GM18517 (cell line): ENCODE results near the gene AKAP13.
"Not testable (repeated sequence)": the region's sequence is repeated elsewhere in the genome, so short reads cannot be mapped to it uniquely, and the experiment has no call there.

Experiments used
- ATAC-seq: cut with Tn5 transposase; IDR thresholded peaks from one replicate; pipeline ENCODE4 v1.9.1; 2021; ENCODE audit warnings: mild to moderate bottlenecking, moderate library complexity; ENCODE audit not compliant: unreplicated experiment

Gene AKAP13, protein sequence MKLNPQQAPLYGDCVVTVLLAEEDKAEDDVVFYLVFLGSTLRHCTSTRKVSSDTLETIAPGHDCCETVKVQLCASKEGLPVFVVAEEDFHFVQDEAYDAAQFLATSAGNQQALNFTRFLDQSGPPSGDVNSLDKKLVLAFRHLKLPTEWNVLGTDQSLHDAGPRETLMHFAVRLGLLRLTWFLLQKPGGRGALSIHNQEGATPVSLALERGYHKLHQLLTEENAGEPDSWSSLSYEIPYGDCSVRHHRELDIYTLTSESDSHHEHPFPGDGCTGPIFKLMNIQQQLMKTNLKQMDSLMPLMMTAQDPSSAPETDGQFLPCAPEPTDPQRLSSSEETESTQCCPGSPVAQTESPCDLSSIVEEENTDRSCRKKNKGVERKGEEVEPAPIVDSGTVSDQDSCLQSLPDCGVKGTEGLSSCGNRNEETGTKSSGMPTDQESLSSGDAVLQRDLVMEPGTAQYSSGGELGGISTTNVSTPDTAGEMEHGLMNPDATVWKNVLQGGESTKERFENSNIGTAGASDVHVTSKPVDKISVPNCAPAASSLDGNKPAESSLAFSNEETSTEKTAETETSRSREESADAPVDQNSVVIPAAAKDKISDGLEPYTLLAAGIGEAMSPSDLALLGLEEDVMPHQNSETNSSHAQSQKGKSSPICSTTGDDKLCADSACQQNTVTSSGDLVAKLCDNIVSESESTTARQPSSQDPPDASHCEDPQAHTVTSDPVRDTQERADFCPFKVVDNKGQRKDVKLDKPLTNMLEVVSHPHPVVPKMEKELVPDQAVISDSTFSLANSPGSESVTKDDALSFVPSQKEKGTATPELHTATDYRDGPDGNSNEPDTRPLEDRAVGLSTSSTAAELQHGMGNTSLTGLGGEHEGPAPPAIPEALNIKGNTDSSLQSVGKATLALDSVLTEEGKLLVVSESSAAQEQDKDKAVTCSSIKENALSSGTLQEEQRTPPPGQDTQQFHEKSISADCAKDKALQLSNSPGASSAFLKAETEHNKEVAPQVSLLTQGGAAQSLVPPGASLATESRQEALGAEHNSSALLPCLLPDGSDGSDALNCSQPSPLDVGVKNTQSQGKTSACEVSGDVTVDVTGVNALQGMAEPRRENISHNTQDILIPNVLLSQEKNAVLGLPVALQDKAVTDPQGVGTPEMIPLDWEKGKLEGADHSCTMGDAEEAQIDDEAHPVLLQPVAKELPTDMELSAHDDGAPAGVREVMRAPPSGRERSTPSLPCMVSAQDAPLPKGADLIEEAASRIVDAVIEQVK (N-terminal part only)

DNA sequence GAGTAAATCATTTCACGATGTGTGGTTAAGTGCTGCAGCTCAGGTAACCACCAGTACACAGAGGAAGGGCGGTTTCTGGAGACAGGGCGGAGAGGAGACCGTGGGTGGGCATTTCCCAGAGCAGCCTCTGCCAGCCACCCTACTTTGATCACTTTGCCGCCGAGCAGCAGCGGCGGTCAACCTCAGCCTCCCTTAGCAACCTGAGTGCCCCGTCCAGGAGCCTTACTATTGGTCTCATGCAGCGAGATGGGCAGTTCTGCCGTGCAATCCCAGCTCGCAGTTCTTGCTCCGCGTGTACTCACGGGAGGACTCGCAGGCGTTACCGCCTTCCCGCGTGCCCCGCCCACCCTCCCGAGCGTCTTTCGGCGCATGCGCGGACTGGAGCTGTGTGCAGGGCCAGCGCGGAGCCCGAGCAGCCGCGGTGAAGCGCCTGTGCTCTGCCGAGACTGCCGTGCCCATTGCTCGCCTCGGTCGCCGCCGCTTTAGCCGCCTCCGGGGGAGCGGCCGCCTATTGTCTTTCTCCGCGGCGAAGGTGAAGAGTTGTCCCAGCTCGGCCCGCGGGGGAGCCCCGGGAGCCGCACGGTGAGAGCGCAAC is at the start of gene AKAP13:
Gene AKAP13 (plus strand): TSS at position 387 of the 595 bp plus-strand sequence. CDS start 105,118 bp downstream, outside the sequence.
- ATAC-seq: peak; percentile 84

DNA sequence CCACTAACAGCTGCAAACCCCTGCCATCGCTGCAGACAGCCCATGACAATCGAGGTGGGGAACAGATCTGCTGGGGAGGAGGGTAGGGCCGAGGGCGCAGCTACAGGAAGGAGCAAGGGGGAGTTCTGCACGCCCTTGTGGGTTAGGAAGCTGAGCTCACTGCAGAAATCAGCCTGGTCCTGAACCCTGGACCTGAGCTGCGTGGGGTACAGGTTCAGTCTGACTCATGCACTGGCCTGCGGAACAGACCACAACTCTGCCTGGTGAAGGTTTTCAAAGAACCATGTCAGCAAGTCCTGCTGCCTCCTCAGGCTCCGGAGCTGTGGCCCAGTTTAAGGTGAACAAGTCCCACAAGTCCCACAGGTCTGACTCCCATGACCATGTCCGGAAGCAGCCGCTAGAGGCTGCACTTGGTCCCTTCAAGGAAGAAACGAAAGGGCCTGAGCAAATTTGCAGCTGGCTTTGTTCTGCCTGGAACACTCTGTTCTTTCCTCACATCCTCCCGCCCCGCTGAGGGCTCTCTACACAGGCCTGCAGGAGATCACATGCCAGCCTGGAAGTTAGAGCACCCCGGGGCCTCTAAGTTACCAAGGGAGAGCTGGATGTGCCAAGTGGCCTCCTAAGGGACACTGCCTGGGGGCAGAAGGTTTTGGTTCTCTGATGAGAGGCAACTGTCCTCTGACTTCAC is 49.4 kb upstream of the AKAP13 start:
- ATAC-seq: peak; percentile 67

DNA sequence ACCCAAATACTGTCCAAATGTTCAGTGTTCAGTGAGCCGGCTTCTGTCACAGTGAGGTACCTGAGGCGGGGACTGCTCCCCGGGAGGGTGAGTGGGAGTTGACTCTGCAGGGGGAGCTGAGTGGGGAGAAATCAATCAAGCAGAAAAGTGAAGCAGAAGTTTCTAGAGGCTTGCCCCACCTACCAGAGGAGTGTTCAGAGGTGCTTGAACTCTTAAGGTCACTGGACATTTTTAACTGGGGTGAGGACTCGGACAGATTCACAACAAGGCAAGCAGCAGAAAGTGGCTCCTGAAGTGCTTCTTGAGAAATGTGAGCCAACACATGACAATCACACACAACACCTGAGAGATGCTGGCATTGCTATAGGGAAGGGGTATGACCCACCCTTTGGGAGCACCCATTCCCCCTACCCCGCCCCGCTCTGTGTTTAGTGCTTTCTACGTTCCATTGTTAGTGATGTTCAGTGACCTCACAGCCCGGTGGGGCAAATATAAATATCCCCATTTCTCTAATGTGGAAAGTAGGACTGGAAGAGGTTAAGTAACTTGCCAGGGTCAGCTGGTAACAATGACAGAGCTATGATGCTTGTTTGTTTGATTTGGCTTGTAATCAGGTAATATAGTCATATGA is 48.6 kb upstream of the AKAP13 start:
- peak; percentile 1 for ATAC-seq

DNA sequence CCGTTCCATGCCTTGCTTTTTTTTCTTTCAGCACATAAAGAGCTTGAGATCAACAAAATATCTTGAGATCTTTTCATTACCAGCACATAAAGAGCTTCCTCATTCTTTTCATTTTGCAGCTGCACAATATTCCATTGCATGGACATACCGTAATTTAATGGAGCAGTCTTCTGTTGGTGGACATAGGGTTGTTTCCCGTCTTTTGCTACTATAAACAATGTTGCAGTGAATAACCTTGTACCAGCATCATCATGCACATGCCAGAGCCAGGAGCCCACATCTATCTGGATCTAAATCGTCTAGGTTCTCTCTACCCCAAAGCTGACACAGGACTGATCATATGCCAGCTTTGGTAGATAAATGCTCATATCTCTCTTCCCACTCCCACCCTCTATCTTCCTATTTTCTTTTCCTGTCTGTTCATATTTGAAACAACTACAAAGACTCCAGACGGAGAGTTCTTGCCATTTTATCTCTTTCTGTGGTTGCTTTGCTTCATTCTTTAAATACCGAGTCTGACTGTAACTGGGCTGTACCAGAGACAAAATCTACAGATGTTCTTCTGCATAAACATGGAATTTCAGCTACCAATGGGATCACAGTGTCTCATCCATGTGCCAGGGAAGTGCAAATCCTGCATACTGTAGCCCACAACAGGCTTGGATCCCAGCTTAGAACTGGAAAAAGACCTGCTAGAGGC is 47.1 kb upstream of the AKAP13 start:
- ATAC-seq: no peak

DNA sequence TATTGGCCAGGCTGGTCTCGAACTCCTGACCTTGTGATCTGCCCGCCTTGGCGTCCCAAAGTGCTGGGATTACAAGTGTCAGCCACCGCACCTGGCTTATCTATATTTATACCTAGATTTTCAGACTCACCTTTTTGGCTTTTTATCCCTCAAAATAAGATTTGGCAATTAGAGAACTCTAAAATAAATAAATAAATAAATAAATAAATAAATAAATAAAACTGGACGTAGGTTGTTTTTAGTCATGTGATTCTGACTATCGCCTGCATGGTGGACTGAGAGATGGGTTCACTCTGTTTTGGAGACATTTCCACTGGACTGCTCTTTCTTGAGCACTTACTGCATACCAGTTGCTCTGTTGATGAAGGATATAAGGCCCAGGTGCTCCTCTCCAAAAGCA is 46.2 kb upstream of the AKAP13 start:
- no peak for ATAC-seq

DNA sequence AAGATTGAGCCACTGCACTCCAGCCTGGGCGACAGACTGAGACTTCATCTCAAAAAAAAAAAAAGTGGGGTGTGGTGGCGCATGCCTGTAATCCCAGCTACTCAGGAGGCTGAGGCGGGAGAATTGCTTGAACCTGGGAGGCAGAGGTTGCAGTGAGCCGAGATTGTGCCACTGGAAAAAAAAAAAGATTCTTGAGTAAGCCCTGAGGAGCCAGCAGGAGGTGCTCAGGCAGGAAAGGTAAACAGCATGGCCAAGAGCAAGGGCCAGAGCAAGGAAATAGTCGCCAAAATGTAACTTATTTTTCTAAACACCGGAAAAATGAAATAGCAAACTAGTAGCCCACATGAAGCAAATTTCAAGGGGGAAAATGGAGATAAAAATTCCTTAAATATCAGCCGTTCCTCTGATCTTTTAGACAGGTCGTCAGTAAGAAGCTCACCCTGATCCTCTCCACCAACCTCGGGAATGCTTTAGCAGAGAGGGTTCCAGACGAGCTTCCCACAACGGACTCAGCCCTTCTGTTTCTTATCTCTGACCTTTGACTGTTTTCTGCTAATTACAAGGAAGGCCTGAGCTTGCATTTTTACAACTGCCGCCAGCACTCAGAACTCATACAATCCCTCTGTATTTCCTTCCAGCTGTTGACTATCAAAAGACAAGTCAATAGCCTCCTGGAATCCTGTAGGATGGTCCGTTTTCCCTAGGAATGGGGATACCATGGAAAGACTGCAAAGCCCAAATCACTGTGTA is 45.0 kb upstream of the AKAP13 start:
- no peak for ATAC-seq

DNA sequence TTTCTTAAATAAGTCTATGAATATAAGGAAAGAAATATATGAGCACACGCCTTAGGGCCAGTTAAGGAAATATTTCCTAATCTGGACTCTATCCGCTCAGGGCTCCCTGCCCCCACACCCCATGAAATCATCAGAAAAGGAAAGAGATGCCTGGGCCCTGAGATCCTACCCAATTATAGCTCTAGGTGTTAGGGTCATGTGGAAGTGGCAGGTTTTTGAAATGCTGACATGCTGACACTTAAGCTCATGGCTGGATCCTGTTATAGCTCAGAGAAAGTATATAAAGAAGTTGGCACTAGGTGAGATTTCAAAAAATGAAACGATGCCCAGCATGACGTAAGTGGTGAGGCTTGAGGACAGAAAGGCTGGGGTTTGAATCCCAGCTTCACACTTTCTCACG is 43.5 kb upstream of the AKAP13 start:
- ATAC-seq: no peak

DNA sequence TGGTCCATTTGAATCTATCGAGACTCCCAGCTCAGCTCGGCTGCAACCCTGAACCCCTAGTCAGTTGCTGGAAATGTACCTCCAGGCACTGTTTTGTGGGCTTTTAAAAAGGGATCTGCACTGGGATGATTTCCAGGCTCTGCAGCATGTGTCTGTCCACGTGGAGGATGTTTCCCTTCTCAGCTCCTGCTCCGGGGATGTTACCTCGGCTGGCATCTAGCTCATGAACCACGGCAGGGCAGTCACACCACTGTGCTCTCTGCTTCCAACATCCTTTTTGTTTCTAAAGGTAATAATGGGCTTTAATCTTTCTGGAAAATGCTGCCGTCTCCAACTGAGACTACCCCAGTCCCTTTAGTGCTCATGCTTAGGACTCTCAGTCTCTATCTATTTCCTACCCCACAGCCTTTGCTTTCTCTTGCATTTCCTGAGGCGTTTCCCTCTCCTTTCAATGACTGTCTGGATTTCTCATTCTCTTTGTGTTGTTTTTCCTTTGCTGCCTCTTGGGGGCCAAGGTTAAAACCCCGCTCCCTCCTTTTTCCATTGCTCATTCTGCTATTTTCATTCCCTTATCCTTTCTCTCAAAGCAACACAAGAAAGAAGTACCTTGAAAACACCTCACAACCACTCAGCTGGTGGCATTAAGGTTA is 42.9 kb upstream of the AKAP13 start:
- ATAC-seq: no peak

DNA sequence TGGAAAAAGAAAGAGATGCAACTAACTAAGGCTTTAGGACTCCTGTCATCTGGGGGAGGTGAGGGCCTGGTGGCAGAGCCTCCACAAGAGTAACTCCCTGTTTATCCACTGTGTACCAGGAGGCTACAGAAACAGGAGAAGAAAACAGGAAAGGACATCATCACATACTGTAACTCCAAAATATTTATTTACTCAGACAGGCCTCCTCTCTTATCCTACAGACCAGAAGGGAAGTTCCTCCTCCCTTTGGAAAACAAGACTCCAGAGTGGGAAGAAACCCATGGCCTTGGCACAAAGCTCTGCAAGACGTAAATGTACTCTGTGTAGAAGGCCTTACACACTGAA is 40.1 kb upstream of the AKAP13 start:
- no peak for ATAC-seq

DNA sequence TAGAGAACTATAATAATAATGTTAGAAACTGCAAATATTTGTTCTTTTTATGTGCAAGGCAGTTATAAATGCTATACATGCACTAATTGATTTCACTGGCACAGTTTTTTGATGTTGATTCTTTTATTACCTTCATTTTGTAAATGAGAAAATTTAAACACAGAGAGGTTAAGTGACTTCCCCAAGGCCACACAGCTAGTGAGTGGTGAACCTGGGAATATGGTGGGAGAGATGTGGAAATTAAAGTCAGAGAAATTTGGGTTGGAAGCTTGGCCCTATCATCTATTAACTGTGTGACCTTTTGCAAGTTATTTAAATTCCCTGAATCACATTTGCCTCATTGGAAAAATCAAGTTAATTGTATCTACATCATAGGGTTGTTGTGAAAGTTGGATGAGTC is 39.6 kb upstream of the AKAP13 start:
- no peak for ATAC-seq

DNA sequence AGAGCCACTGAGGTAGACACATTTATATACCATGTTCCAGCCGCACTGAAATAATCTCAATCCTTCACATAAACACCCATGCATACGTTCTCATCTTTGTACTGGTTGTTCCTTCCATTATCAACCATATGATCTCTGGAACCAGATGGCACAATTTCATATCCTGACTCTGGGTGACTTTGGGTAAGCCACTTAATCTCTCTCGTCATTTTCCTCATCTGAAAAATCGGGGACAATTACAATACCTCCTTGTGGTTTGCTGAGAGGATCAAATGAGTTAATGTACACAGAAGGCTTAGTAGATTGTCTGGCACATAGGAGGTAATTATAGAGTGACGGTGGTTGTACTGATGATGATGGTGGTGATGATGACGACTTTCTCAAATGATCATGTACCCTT is 38.2 kb upstream of the AKAP13 start:
- not testable (repeated sequence) for ATAC-seq

DNA sequence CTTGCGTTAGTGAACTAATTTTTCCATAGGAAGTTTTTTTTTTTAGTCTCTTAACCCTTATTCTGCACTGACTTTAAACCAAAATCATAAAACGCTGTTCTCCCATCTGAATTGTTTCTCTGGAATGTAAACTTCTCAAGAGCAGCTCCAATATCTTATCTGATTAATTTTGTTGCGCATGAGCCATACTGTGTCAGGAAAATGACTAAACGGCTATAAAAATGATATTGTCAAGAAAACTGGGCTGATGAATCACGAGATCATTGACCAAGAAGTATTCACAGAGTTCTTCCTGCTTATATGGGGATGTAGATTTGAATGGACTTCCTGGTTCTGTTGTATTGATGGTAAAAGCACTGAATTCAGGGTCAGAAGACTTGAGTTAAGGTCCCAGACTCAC is 37.0 kb upstream of the AKAP13 start:
- not testable (repeated sequence) for ATAC-seq

DNA sequence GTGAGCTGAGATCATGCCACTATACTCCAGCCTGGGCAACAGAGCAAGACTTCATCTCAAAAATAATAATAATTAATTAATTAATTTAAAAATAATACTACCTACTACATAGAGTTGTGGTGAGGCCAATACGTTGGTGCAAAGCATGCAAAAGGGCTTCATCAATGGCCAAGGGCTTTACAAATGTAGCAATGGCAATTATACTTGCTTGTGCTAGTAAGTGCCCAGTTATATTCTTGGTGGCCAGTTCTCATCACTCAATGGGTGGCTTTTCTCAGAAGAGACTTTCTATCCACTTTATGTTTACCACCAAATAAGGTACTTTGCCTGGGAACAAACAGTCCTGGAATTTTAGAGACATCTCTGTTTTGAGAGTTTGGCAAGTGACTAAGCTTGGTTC is 36.2 kb upstream of the AKAP13 start:
- not testable (repeated sequence) for ATAC-seq

DNA sequence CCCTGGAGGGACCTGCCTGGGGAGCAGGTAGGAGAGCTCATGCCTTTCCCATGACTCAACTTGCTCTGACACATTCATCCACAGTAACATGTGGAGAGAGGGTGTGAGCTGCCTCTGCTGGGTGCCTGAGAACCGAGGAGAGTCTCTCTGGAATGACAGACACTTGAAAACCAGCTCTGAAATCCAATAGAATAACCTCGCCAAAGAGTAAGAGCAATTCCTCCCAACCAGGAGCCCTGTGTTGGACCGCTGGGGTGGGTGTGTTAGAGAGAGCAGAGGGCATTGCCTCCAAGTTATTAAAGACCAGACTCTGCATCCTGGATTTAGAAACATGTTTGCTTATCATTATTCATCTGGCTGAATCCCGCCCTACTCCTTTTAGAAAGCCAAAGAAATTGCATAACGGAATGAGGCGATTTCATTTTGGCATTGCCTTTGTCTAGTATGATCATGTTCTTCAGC is 35.7 kb upstream of the AKAP13 start:
- not testable (repeated sequence) for ATAC-seq

DNA sequence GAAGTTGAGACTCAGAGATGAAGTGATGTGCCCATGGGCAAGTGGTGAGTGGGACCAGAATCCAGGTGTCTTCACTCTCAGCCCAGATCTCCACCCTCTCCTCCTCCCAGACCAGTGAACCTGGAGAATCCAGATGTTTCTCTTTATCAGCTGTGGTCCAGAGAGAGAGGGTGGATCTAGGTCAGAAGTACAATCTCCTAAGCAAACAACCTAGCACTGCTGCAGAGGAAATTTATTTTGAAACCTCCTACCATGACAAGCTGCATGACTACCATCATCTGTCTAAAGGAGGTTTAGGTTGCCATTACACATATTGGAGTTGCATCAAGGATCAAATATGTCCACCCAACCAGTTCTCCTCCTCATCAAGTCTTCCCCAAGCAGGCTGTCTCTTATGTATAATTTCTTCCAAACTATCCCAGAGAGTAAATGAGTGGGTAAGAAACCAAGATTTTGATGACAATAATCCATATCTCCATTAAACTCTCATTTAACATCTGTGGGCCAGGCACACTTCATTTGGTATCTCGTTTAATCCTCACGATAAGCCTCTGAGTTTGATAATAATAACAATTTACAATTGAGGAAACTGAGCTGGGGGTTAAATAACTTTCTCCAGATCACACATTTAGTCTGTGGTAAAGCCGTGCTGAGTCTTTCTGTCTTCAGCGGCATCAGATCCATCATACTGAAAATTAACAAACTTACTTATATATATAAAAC is 35.0 kb upstream of the AKAP13 start:
- ATAC-seq: not testable (repeated sequence)

DNA sequence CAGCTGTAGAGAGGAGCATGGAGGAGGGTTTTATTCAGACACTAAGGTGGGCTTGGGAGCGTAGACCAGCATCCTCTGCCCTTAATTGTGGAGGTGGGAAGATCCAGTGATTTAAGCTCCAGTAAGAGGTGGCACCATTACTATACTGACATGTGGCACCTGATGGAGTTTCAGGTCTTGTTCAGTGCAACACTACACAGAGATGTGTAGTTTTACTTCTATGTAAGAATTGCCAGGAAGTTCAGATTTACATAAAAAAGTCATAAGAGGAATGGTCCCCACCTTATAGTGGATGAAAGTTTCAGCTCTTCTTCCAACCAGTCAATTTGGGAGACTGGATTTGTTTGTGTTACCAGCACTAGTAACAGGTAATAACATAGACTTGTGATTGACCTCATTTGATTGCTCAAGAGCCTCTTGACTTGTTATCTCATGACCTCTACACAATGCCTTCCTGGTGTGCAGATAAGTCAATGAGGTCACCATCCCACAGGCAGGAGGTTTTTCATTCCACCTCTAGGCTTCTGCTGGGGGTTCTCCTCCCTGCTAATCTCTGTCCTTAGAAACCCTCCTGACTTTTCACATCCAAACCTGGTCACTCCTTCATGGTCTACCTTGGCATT is 33.8 kb upstream of the AKAP13 start:
- not testable (repeated sequence) for ATAC-seq
